Endodermal cell (in vitro differentiated cells): ENCODE data around the gene SDHAF4. TPM values are rescaled to one million over a fixed set of nuclear protein-coding genes. Genes with fewer than 3 reads are reported as not detected.
A peak's percentile ranks its signal among the peaks of the same experiment; 100 is the strongest.

Experiments used
- DNase-seq: peaks from one replicate; pipeline ENCODE4 v3.0.0-alpha.2; 2017
- H3K27ac ChIP-seq: 2 replicates; pipeline ENCODE4 v1.5.1; 2013; ENCODE audit warnings: mild to moderate bottlenecking, low read depth, low read length, moderate library complexity
- H3K27me3 ChIP-seq: 2 replicates; pipeline ENCODE4 v1.6.1; 2013; ENCODE audit warnings: mild to moderate bottlenecking, low read length, moderate library complexity; ENCODE audit not compliant: insufficient read depth, control insufficient read depth, poor library complexity, severe bottlenecking
- H3K36me3 ChIP-seq: 2 replicates; pipeline ENCODE4 v1.7.0; 2013; ENCODE audit warnings: mild to moderate bottlenecking, low read length, moderate library complexity; ENCODE audit not compliant: control insufficient read depth, insufficient read depth
- H3K4me1 ChIP-seq: one replicate; pipeline ENCODE4 v1.7.0; 2013; ENCODE audit warnings: low read length; ENCODE audit not compliant: control insufficient read depth, insufficient read depth
- H3K4me3 ChIP-seq: 2 replicates; pipeline ENCODE4 v1.5.1; 2013; ENCODE audit warnings: mild to moderate bottlenecking, low read length, moderate library complexity
- H3K9ac ChIP-seq: 2 replicates; pipeline ENCODE4 v1.6.1; 2013; ENCODE audit warnings: mild to moderate bottlenecking, low read length, moderate library complexity; ENCODE audit not compliant: poor library complexity, severe bottlenecking; ENCODE audit errors: extremely low read depth
- H3K9me3 ChIP-seq: 2 replicates; pipeline ENCODE4 v1.6.1; 2013; ENCODE audit warnings: mild to moderate bottlenecking, low read length, moderate library complexity; ENCODE audit not compliant: control insufficient read depth
- H3K27ac Mint-ChIP-seq: 2 replicates; pipeline ENCODE4 v1.8.0; 2020; ENCODE audit warnings: mixed read lengths
- H3K27me3 Mint-ChIP-seq: 2 replicates; pipeline ENCODE4 v1.8.0; 2021; ENCODE audit warnings: mild to moderate bottlenecking, mixed read lengths; ENCODE audit not compliant: insufficient read depth
- H3K36me3 Mint-ChIP-seq: 2 replicates; pipeline ENCODE4 v1.8.0; 2020; ENCODE audit warnings: low read depth, mixed read lengths
- H3K4me1 Mint-ChIP-seq: 2 replicates; pipeline ENCODE4 v1.8.0; 2020; ENCODE audit warnings: mixed read lengths
- H3K4me3 Mint-ChIP-seq: 2 replicates; pipeline ENCODE4 v1.8.0; 2020; ENCODE audit warnings: mild to moderate bottlenecking, moderate library complexity, mixed read lengths
- H3K9me3 Mint-ChIP-seq: 2 replicates; pipeline ENCODE4 v1.8.0; 2020; ENCODE audit warnings: mild to moderate bottlenecking, mixed read lengths
- CTCF ChIP-seq: fragments of 200-600 bp; sonication (generic); conservative IDR thresholded peaks from 2 replicates; pipeline ENCODE4 v1.5.0; 2021; ENCODE audit warnings: antibody characterized with exemption, mild to moderate bottlenecking
- WGBS, 2 experiments: methylation state at CpG; one replicate each; pipeline versions ENCODE4 v1.1.5 to v1.1.7; 2013; ENCODE audit warnings: missing lambda C conversion rate in 2 of 2, mixed read lengths in 1 of 2; ENCODE audit not compliant: insufficient coverage in 1 of 2, insufficient read length in 1 of 2; 5-methylcytosine and 5-hydroxymethylcytosine counted together
- total RNA-seq, 2 donors: library from RNA; stranded (reverse); fragmentation: NEBNext Ultra II Directional in 1 of 2; extraction: Animal tissue kit (Norgen Biotek cat#: 25700) in 1 of 2; gene quantifications; 2 replicates in 1 of 2; 3 replicates in 1 of 2; pipeline ENCODE4 v1.2.1, GENCODE V29; 2021

SDHAF4 gene
- total RNA-seq, 2 donors from 2014 or later = 23.5 to 47.4 TPM

GRCh38 chr6:70563530-70563929 is 3.2 kb upstream of the SDHAF4 start:
- H3K9ac ChIP-seq = no peak overlapping the region
- Mint-ChIP-seq H3K9me3 (peaks cover 2% of the 10 kb centered on the region), H3K4me3 (no peak overlapping the region), H3K36me3 (peaks cover 4% of the 10 kb centered on the region), H3K27me3 (peaks cover 10% of the 10 kb centered on the region), H3K4me1 (peaks cover 14% of the 10 kb centered on the region), H3K27ac (no peak overlapping the region)
- H3K9me3 ChIP-seq = peaks cover 7% of the 10 kb centered on the region
- H3K27ac ChIP-seq = no peak overlapping the region
- WGBS, 2 experiments = 79 to 100% methylated on average over 2 to 6 of the region's 6 CpGs
- peak; percentile 58 for DNase-seq
- no peak overlapping the region for H3K4me3 ChIP-seq
- no peak for TF ChIP-seq CTCF
- H3K36me3 ChIP-seq = peaks cover 7% of the 10 kb centered on the region
- H3K27me3 ChIP-seq = no peaks in the 10 kb centered on the region
- H3K4me1 ChIP-seq = peaks cover 4% of the 10 kb centered on the region

- 91 to 100% methylated on average over 1 to 2 of the region's 2 CpGs for WGBS, 2 experiments
- no peak for TF ChIP-seq CTCF
- Mint-ChIP-seq H3K4me1 (no peaks in the 10 kb centered on the region), H3K4me3 (no peak overlapping the region), H3K27ac (no peak overlapping the region), H3K27me3 (no peaks in the 10 kb centered on the region), H3K36me3 (peaks cover 13% of the 10 kb centered on the region), H3K9me3 (peaks cover 4% of the 10 kb centered on the region)
- Histone ChIP-seq H3K4me3 (no peak overlapping the region), H3K36me3 (peaks cover 7% of the 10 kb centered on the region), H3K27ac (no peak overlapping the region), H3K9ac (no peak overlapping the region), H3K9me3 (peaks cover 3% of the 10 kb centered on the region), H3K4me1 (no peaks in the 10 kb centered on the region), H3K27me3 (no peaks in the 10 kb centered on the region)
- no peak for DNase-seq
Observed at GRCh38 chr6:70574643-70575042, 7.9 kb downstream of the SDHAF4 start.

- Histone ChIP-seq H3K36me3 (peaks cover 15% of the 10 kb centered on the region), H3K9me3 (no peaks in the 10 kb centered on the region), H3K27ac (no peak overlapping the region), H3K4me1 (no peaks in the 10 kb centered on the region), H3K4me3 (no peak overlapping the region), H3K9ac (no peak overlapping the region), H3K27me3 (no peaks in the 10 kb centered on the region)
- Mint-ChIP-seq H3K9me3 (no peaks in the 10 kb centered on the region), H3K36me3 (peaks cover 18% of the 10 kb centered on the region), H3K4me3 (no peak overlapping the region), H3K4me1 (no peaks in the 10 kb centered on the region), H3K27ac (no peak overlapping the region), H3K27me3 (no peaks in the 10 kb centered on the region)
- TF ChIP-seq CTCF = no peak
- WGBS, 2 experiments = 89 to 92% methylated on average over 6 to 7 of the region's 7 CpGs
- DNase-seq = no peak
Observed at GRCh38 chr6:70575899-70576495, 9.3 kb downstream of the SDHAF4 start.
